Measurements from ENCODE around the gene KCNQ1.

The KCNQ1 gene

GRCh38 chr11:2776351-2777061 is 331.7 kb downstream of the KCNQ1 start:
- DNase-seq, result no peak

- DNase-seq, result no peak
Observed at GRCh38 chr11:2777386-2777785, 332.6 kb downstream of the KCNQ1 start.

GRCh38 chr11:2777871-2778629 is 333.2 kb downstream of the KCNQ1 start:
- DNase-seq, result no peak

- DNase-seq, result no peak
Observed at GRCh38 chr11:2778630-2779498, 334.1 kb downstream of the KCNQ1 start.

- no peak for DNase-seq
Observed at GRCh38 chr11:2779499-2779980, 334.7 kb downstream of the KCNQ1 start.

GRCh38 chr11:2779981-2780849 is 335.4 kb downstream of the KCNQ1 start:
- DNase-seq, result no peak

- DNase-seq, result no peak
Observed at GRCh38 chr11:2780850-2781407, 336.1 kb downstream of the KCNQ1 start.

GRCh38 chr11:2781408-2782274 is 336.8 kb downstream of the KCNQ1 start:
- DNase-seq, result no peak

GRCh38 chr11:2782769-2783168 is 338.0 kb downstream of the KCNQ1 start:
- no peak for DNase-seq

- no peak for DNase-seq
Observed at GRCh38 chr11:2783536-2784082, 338.8 kb downstream of the KCNQ1 start.

GRCh38 chr11:2787816-2788167 is 343.0 kb downstream of the KCNQ1 start:
- DNase-seq, result no peak

- no peak for DNase-seq
Observed at GRCh38 chr11:2788168-2789071, 343.6 kb downstream of the KCNQ1 start.

GRCh38 chr11:2789331-2789730 is 344.5 kb downstream of the KCNQ1 start:
- DNase-seq, result no peak

GRCh38 chr11:2789791-2790567 is 345.2 kb downstream of the KCNQ1 start:
- DNase-seq, result no peak

GRCh38 chr11:2790568-2790921 is 345.7 kb downstream of the KCNQ1 start:
- no peak for DNase-seq

- DNase-seq, result no peak
Observed at GRCh38 chr11:2791139-2791520, 346.3 kb downstream of the KCNQ1 start.

GRCh38 chr11:2791521-2792380 is 346.9 kb downstream of the KCNQ1 start:
- no peak for DNase-seq
